ENCODE measurements around the gene VTCN1. TPM values are rescaled to one million over a fixed set of nuclear protein-coding genes. Genes with fewer than 3 reads are reported as not detected.

Gene VTCN1
- total and polyA plus RNA-seq, 2 donors (not counting 3 experiments of a cell fraction or from before 2014, with no cell fraction given): not detected

DNA sequence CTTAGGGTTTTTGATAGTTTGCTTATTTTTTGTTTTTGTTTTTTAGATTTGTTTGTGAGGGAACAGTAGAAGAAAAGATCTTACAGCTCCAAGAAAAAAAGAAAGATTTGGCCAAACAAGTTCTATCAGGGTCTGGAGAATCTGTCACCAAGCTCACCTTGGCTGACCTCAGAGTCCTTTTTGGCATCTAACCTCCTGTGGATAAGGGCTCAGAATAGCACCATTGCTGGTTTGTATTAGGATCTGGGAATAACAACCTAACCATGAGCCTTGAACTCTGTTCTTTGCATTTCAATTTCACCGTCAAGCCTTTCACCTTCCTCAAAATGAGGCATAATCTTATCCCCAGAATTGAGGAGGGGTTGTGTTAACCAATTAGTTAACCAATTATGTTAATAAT lies 109.4 kb downstream of the VTCN1 start:
- Histone ChIP-seq H3K4me3 (replicated peaks in 1 of 3; ENCODE audit: insufficient read depth in 1 of 3, low read depth in 1 of 3, low read length in 3 of 3) (no peak overlapping the region), H3K9me1 (replicated peaks; ENCODE audit: control insufficient read depth, extremely low read depth, insufficient read depth, low read length) (no peaks in the 10 kb centered on the region), H3K79me2 (ENCODE audit: control insufficient read depth, insufficient read depth, low read length) (no peaks in the 10 kb centered on the region), H3K9me3 (replicated peaks; ENCODE audit: control insufficient read depth, insufficient read depth, low read length) (no peaks in the 10 kb centered on the region), H3K27me3 (ENCODE audit: control insufficient read depth in 2 of 2, insufficient read depth in 2 of 2, low read length in 2 of 2) (no peaks in the 10 kb centered on the region), H3K36me3 (ENCODE audit: control insufficient read depth in 2 of 2, extremely low read depth in 1 of 2, insufficient read depth in 2 of 2, low read length in 2 of 2) (peaks cover 0 to 10% of the 10 kb centered on the region in 2 experiments), H3K9ac (replicated peaks; ENCODE audit: extremely low read depth, insufficient read depth, low read length) (no peak overlapping the region), H3K4me2 (ENCODE audit: insufficient read depth, low read length) (no peak overlapping the region), H3K27ac (ENCODE audit: insufficient read depth, low read depth, low read length) (no peak overlapping the region), H2AFZ (ENCODE audit: low read depth, low read length) (no peak overlapping the region), H4K20me1 (replicated peaks; ENCODE audit: control insufficient read depth, extremely low read depth, insufficient read depth, low read length) (no peaks in the 10 kb centered on the region), H3K4me1 (ENCODE audit: control insufficient read depth, extremely low read depth, insufficient read depth, low read length) (peaks cover 11% of the 10 kb centered on the region)
- no TSS peak for BruUV-seq (replicated peaks)
- dilution Hi-C loops (cut with MboI; ENCODE audit: extremely low pct_ligation_motif_present, low sequenced_read_pairs) (no loop called here), intact Hi-C loops (cut with micrococcal nuclease) (no loop called here)
- FAIRE-seq: no peak
- ChIA-PET POLR2A (no interaction called here), CTCF (interaction anchor here (0.7 to 1.9 kb wide), 3 partner anchors 9 to 428 kb away, joined by 3 to 7 read pairs (median 3); no protein-coding TSS in a partner anchor)
- DNase-seq (ENCODE audit: low read depth, low spot score): no peak
- no peak for TF ChIP-seq POLR2A (IDR thresholded peaks at IDR 0.05; ENCODE audit: low read depth, low read length)
- no peak for TF ChIP-seq JUN (IDR thresholded peaks at IDR 0.05; ENCODE audit: borderline replicate concordance, insufficient read depth, insufficient read length, low read depth)

DNA sequence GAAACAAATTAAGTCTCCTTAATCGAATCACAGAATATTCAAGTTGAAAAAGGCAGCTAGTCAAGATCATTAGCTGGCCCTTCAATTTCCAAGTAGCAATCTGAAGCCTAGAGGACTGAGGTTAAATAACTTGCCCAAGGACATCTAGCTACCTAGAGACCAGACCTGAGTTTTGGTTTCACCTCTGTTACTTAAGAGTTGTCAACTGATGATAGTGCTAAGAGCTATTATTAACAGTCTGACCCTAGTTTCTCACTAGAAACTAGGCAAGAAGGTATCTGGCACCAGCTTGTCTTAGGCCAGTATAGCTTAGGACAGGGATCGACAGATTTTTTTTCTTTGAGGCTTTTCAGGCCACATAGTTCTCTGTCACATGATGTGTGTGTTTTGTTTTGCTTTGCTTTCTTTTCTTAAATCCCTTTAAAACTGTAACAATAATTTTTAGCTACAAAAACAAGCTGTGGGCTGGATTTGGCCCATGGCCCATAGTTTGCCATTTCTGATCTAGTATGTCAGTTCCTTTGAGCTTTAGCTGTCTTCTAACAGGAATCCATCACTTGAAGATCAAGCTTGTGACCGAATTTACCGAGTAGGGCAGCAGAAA lies 112.3 kb downstream of the VTCN1 start:
- Histone ChIP-seq H3K4me2 (ENCODE audit: insufficient read depth, low read length) (no peak overlapping the region), H3K27me3 (ENCODE audit: control insufficient read depth in 2 of 2, insufficient read depth in 2 of 2, low read length in 2 of 2) (no peaks in the 10 kb centered on the region), H3K36me3 (ENCODE audit: control insufficient read depth in 2 of 2, extremely low read depth in 1 of 2, insufficient read depth in 2 of 2, low read length in 2 of 2) (peaks cover 0 to 10% of the 10 kb centered on the region in 2 experiments), H2AFZ (ENCODE audit: low read depth, low read length) (no peak overlapping the region), H4K20me1 (replicated peaks; ENCODE audit: control insufficient read depth, extremely low read depth, insufficient read depth, low read length) (no peaks in the 10 kb centered on the region), H3K9me3 (replicated peaks; ENCODE audit: control insufficient read depth, insufficient read depth, low read length) (no peaks in the 10 kb centered on the region), H3K79me2 (ENCODE audit: control insufficient read depth, insufficient read depth, low read length) (no peaks in the 10 kb centered on the region), H3K9me1 (replicated peaks; ENCODE audit: control insufficient read depth, extremely low read depth, insufficient read depth, low read length) (no peaks in the 10 kb centered on the region), H3K4me1 (ENCODE audit: control insufficient read depth, extremely low read depth, insufficient read depth, low read length) (peaks cover 24% of the 10 kb centered on the region), H3K4me3 (replicated peaks in 1 of 3; ENCODE audit: insufficient read depth in 1 of 3, low read depth in 1 of 3, low read length in 3 of 3) (no peak overlapping the region), H3K27ac (ENCODE audit: insufficient read depth, low read depth, low read length) (peak overlapping the region; percentile 24), H3K9ac (replicated peaks; ENCODE audit: extremely low read depth, insufficient read depth, low read length) (no peak overlapping the region)
- POLR2A ChIA-PET: no interaction called here
- FAIRE-seq (no peak), DNase-seq (ENCODE audit: low read depth, low spot score) (peak; percentile 73)
- CTCF ChIA-PET: interaction anchor here (0.9 to 1.7 kb wide), 6 partner anchors 21 to 524 kb away, joined by 3 to 6 read pairs (median 4); no protein-coding TSS in a partner anchor
- intact Hi-C loops (cut with micrococcal nuclease): no loop called here
- no TSS peak for BruUV-seq (replicated peaks)
- TF ChIP-seq MYC (IDR thresholded peaks at IDR 0.05; ENCODE audit: low read depth, low read length) (no peak), FOS (IDR thresholded peaks at IDR 0.05; ENCODE audit: borderline replicate concordance, insufficient read depth, low read length) (no peak), JUN (IDR thresholded peaks at IDR 0.05; ENCODE audit: borderline replicate concordance, insufficient read depth, insufficient read length, low read depth) (no peak), GATA2 (IDR thresholded peaks at IDR 0.05; ENCODE audit: insufficient read depth, insufficient read length, low read depth, low read length) (no peak), POLR2A (IDR thresholded peaks at IDR 0.05; ENCODE audit: low read depth, low read length) (no peak), EZH2 (IDR thresholded peaks at IDR 0.05; ENCODE audit: borderline replicate concordance, low read depth, low read length, severe bottlenecking) (no peak)
- dilution Hi-C loops (cut with MboI; ENCODE audit: extremely low pct_ligation_motif_present, low sequenced_read_pairs): no loop called here
